ENCODE data around the gene OR13C8. TPM values are rescaled to one million over a fixed set of nuclear protein-coding genes. Genes with fewer than 3 reads are reported as not detected.

OR13C8 gene
- total and polyA plus RNA-seq, 2 donors (not counting 3 experiments of a cell fraction or from before 2014, with no cell fraction given): not detected

DNA sequence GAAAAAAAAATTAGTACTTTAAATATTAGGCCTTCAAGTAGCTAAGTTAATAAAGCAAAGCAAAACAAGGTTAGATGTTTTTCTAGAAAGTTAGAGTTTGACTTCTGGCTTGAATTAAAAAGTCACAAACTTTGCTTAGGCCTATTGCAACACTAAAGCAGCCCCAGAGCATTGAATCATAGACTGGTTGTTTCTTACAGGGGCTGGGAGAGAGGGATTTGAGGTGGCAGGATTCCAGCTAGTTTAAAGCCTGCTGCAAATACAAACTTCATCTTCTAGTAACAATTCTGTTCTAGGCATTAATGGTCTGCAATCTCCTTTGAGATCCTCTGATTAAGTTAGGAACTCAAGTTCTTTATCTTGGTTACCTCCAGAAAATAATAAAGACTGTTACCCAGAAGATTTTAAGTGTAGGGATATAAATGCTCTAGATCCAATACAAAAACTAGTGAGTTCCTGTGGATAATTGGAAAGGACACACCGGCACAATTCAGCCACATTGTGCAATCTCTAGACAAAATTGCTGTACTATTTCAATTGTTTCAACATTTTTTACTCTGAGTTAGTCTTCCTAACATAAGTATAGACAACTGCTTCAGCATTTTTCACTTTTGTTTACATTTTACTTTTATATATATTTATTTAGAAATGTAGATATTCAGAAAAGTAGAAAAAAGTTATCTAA, 17.7 kb downstream of the OR13C8 start:
- no peak for TF ChIP-seq POLR2A (IDR thresholded peaks at IDR 0.05; ENCODE audit: low read depth, low read length)
- TF ChIP-seq JUN (IDR thresholded peaks at IDR 0.05; ENCODE audit: borderline replicate concordance, insufficient read depth, insufficient read length, low read depth): no peak
- TF ChIP-seq GATA2 (IDR thresholded peaks at IDR 0.05; ENCODE audit: insufficient read depth, insufficient read length, low read depth, low read length): no peak
- no peak for TF ChIP-seq MYC (IDR thresholded peaks at IDR 0.05; ENCODE audit: low read depth, low read length)
- TF ChIP-seq, protein P1, sequence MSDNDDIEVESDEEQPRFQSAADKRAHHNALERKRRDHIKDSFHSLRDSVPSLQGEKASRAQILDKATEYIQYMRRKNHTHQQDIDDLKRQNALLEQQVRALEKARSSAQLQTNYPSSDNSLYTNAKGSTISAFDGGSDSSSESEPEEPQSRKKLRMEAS (IDR thresholded peaks at IDR 0.05; ENCODE audit: insufficient read depth, insufficient read length): no peak
- TF ChIP-seq FOS (IDR thresholded peaks at IDR 0.05; ENCODE audit: borderline replicate concordance, insufficient read depth, low read length): no peak
- TF ChIP-seq POLR2AphosphoS5 (IDR thresholded peaks at IDR 0.05; ENCODE audit: insufficient read depth, low read depth, low read length): no peak
- TF ChIP-seq, protein P2, sequence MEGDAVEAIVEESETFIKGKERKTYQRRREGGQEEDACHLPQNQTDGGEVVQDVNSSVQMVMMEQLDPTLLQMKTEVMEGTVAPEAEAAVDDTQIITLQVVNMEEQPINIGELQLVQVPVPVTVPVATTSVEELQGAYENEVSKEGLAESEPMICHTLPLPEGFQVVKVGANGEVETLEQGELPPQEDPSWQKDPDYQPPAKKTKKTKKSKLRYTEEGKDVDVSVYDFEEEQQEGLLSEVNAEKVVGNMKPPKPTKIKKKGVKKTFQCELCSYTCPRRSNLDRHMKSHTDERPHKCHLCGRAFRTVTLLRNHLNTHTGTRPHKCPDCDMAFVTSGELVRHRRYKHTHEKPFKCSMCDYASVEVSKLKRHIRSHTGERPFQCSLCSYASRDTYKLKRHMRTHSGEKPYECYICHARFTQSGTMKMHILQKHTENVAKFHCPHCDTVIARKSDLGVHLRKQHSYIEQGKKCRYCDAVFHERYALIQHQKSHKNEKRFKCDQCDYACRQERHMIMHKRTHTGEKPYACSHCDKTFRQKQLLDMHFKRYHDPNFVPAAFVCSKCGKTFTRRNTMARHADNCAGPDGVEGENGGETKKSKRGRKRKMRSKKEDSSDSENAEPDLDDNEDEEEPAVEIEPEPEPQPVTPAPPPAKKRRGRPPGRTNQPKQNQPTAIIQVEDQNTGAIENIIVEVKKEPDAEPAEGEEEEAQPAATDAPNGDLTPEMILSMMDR (IDR thresholded peaks at IDR 0.05; ENCODE audit: extremely low read depth in 1 of 2, insufficient read depth in 1 of 2, low read depth in 1 of 2, low read length in 2 of 2): no peak
- no peak for TF ChIP-seq EZH2 (IDR thresholded peaks at IDR 0.05; ENCODE audit: borderline replicate concordance, low read depth, low read length, severe bottlenecking)
- POLR2A ChIA-PET: no interaction called here
- Histone ChIP-seq H3K9me1 (replicated peaks; ENCODE audit: control insufficient read depth, extremely low read depth, insufficient read depth, low read length) (no peaks in the 10 kb centered on the region), H3K79me2 (ENCODE audit: control insufficient read depth, insufficient read depth, low read length) (no peaks in the 10 kb centered on the region), H3K27me3 (ENCODE audit: control insufficient read depth in 2 of 2, insufficient read depth in 2 of 2, low read length in 2 of 2) (no peaks in the 10 kb centered on the region), H2AFZ (ENCODE audit: low read depth, low read length) (no peak overlapping the region), H3K4me2 (ENCODE audit: insufficient read depth, low read length) (no peak overlapping the region), H4K20me1 (replicated peaks; ENCODE audit: control insufficient read depth, extremely low read depth, insufficient read depth, low read length) (no peaks in the 10 kb centered on the region), H3K9me3 (replicated peaks; ENCODE audit: control insufficient read depth, insufficient read depth, low read length) (no peaks in the 10 kb centered on the region), H3K4me1 (ENCODE audit: control insufficient read depth, extremely low read depth, insufficient read depth, low read length) (no peaks in the 10 kb centered on the region), H3K9ac (replicated peaks; ENCODE audit: extremely low read depth, insufficient read depth, low read length) (no peak overlapping the region), H3K27ac (ENCODE audit: insufficient read depth, low read depth, low read length) (no peak overlapping the region), H3K4me3 (replicated peaks in 1 of 3; ENCODE audit: insufficient read depth in 1 of 3, low read depth in 1 of 3, low read length in 3 of 3) (no peak overlapping the region), H3K36me3 (ENCODE audit: control insufficient read depth in 2 of 2, extremely low read depth in 1 of 2, insufficient read depth in 2 of 2, low read length in 2 of 2) (no peaks in the 10 kb centered on the region)
- dilution Hi-C loops (cut with MboI; ENCODE audit: extremely low pct_ligation_motif_present, low sequenced_read_pairs) (no loop called here), intact Hi-C loops (cut with micrococcal nuclease) (no loop called here)
- FAIRE-seq (no peak), DNase-seq (ENCODE audit: low read depth, low spot score) (no peak)
- BruUV-seq (replicated peaks): no TSS peak
- CTCF ChIA-PET: no interaction called here

All from endothelial cell of umbilical vein (primary cell).